ENCODE results near the gene CCM2L.

The CCM2L gene

GRCh38 chr20:31990641-31991338 lies 19.4 kb upstream of the CCM2L start:
- no peak for TF ChIP-seq TAF1 (IDR thresholded peaks at IDR 0.05; ENCODE audit: low read depth, low read length)
- no peak for TF ChIP-seq PAX5 (IDR thresholded peaks at IDR 0.05; ENCODE audit: insufficient read depth, low read length, severe bottlenecking)
- no peak for TF ChIP-seq POLR2A (IDR thresholded peaks at IDR 0.05; ENCODE audit: low read depth, low read length)
- no peak for TF ChIP-seq SPI1 (IDR thresholded peaks at IDR 0.05; ENCODE audit: low read depth, low read length)
- no peak for TF ChIP-seq POLR2AphosphoS5 (IDR thresholded peaks at IDR 0.05; ENCODE audit: low read depth, low read length)
- TF ChIP-seq POU2F2 (IDR thresholded peaks at IDR 0.05; ENCODE audit: low read depth, low read length): no peak
- FAIRE-seq (no peak), DNase-seq (ENCODE audit: insufficient read length, low spot score) (no peak)

GRCh38 chr20:31991339-31991705 lies 18.9 kb upstream of the CCM2L start:
- DNase-seq (ENCODE audit: insufficient read length, low spot score) (no peak), FAIRE-seq (no peak)
- no peak for TF ChIP-seq POU2F2 (IDR thresholded peaks at IDR 0.05; ENCODE audit: low read depth, low read length)
- TF ChIP-seq SPI1 (IDR thresholded peaks at IDR 0.05; ENCODE audit: low read depth, low read length): no peak
- TF ChIP-seq POLR2A (IDR thresholded peaks at IDR 0.05; ENCODE audit: low read depth, low read length): no peak
- no peak for TF ChIP-seq POLR2AphosphoS5 (IDR thresholded peaks at IDR 0.05; ENCODE audit: low read depth, low read length)
- no peak for TF ChIP-seq TAF1 (IDR thresholded peaks at IDR 0.05; ENCODE audit: low read depth, low read length)
- TF ChIP-seq PAX5 (IDR thresholded peaks at IDR 0.05; ENCODE audit: insufficient read depth, low read length, severe bottlenecking): no peak

GRCh38 chr20:31992086-31992485 lies 18.2 kb upstream of the CCM2L start:
- DNase-seq (ENCODE audit: insufficient read length, low spot score): no peak
- FAIRE-seq: no peak
- TF ChIP-seq POU2F2 (IDR thresholded peaks at IDR 0.05; ENCODE audit: low read depth, low read length): no peak
- TF ChIP-seq POLR2A (IDR thresholded peaks at IDR 0.05; ENCODE audit: low read depth, low read length): no peak
- TF ChIP-seq PAX5 (IDR thresholded peaks at IDR 0.05; ENCODE audit: insufficient read depth, low read length, severe bottlenecking): no peak
- TF ChIP-seq SPI1 (IDR thresholded peaks at IDR 0.05; ENCODE audit: low read depth, low read length): no peak
- TF ChIP-seq POLR2AphosphoS5 (IDR thresholded peaks at IDR 0.05; ENCODE audit: low read depth, low read length): no peak
- TF ChIP-seq TAF1 (IDR thresholded peaks at IDR 0.05; ENCODE audit: low read depth, low read length): no peak

GRCh38 chr20:31996996-31997395 lies 13.2 kb upstream of the CCM2L start:
- no peak for FAIRE-seq
- no peak for DNase-seq (ENCODE audit: insufficient read length, low spot score)

GRCh38 chr20:31998246-31998645 lies 12.0 kb upstream of the CCM2L start:
- no peak for TF ChIP-seq TAF1 (IDR thresholded peaks at IDR 0.05; ENCODE audit: low read depth, low read length)
- TF ChIP-seq POLR2A (IDR thresholded peaks at IDR 0.05; ENCODE audit: low read depth, low read length): no peak
- TF ChIP-seq SPI1 (IDR thresholded peaks at IDR 0.05; ENCODE audit: low read depth, low read length): no peak
- no peak for TF ChIP-seq POLR2AphosphoS5 (IDR thresholded peaks at IDR 0.05; ENCODE audit: low read depth, low read length)
- DNase-seq (ENCODE audit: insufficient read length, low spot score) (no peak), FAIRE-seq (no peak)

More at GRCh38 chr20:31996996-31997395, 13.2 kb upstream of the CCM2L start:
- TF ChIP-seq SPI1 (IDR thresholded peaks at IDR 0.05; ENCODE audit: low read depth, low read length) (no peak), PAX5 (IDR thresholded peaks at IDR 0.05; ENCODE audit: insufficient read depth, low read length, severe bottlenecking) (no peak), TAF1 (IDR thresholded peaks at IDR 0.05; ENCODE audit: low read depth, low read length) (no peak), POU2F2 (IDR thresholded peaks at IDR 0.05; ENCODE audit: low read depth, low read length) (no peak), POLR2AphosphoS5 (IDR thresholded peaks at IDR 0.05; ENCODE audit: low read depth, low read length) (no peak), POLR2A (IDR thresholded peaks at IDR 0.05; ENCODE audit: low read depth, low read length) (no peak)

GRCh38 chr20:32003325-32003724 lies 6.9 kb upstream of the CCM2L start:
- no peak for DNase-seq (ENCODE audit: insufficient read length, low spot score)
- TF ChIP-seq PAX5 (IDR thresholded peaks at IDR 0.05; ENCODE audit: insufficient read depth, low read length, severe bottlenecking): no peak
- TF ChIP-seq POLR2AphosphoS5 (IDR thresholded peaks at IDR 0.05; ENCODE audit: low read depth, low read length): no peak
- TF ChIP-seq POLR2A (IDR thresholded peaks at IDR 0.05; ENCODE audit: low read depth, low read length): no peak
- no peak for TF ChIP-seq POU2F2 (IDR thresholded peaks at IDR 0.05; ENCODE audit: low read depth, low read length)
- no peak for TF ChIP-seq SPI1 (IDR thresholded peaks at IDR 0.05; ENCODE audit: low read depth, low read length)
- TF ChIP-seq TAF1 (IDR thresholded peaks at IDR 0.05; ENCODE audit: low read depth, low read length): no peak
- FAIRE-seq: no peak

- DNase-seq (ENCODE audit: insufficient read length, low spot score): no peak
- FAIRE-seq: no peak
- TF ChIP-seq POLR2A (IDR thresholded peaks at IDR 0.05; ENCODE audit: low read depth, low read length) (no peak), PAX5 (IDR thresholded peaks at IDR 0.05; ENCODE audit: insufficient read depth, low read length, severe bottlenecking) (no peak), SPI1 (IDR thresholded peaks at IDR 0.05; ENCODE audit: low read depth, low read length) (no peak)
Measured at GRCh38 chr20:32004963-32005362, 5.3 kb upstream of the CCM2L start.

GRCh38 chr20:32006053-32006452 lies 4.2 kb upstream of the CCM2L start:
- TF ChIP-seq SPI1 (IDR thresholded peaks at IDR 0.05; ENCODE audit: low read depth, low read length): no peak
- no peak for TF ChIP-seq PAX5 (IDR thresholded peaks at IDR 0.05; ENCODE audit: insufficient read depth, low read length, severe bottlenecking)
- no peak for TF ChIP-seq POLR2AphosphoS5 (IDR thresholded peaks at IDR 0.05; ENCODE audit: low read depth, low read length)
- no peak for TF ChIP-seq TAF1 (IDR thresholded peaks at IDR 0.05; ENCODE audit: low read depth, low read length)
- no peak for TF ChIP-seq POU2F2 (IDR thresholded peaks at IDR 0.05; ENCODE audit: low read depth, low read length)
- no peak for TF ChIP-seq POLR2A (IDR thresholded peaks at IDR 0.05; ENCODE audit: low read depth, low read length)
- DNase-seq (ENCODE audit: insufficient read length, low spot score): no peak
- FAIRE-seq: no peak

GRCh38 chr20:32006841-32007786 lies 3.1 kb upstream of the CCM2L start:
- DNase-seq (ENCODE audit: insufficient read length, low spot score) (no peak), FAIRE-seq (no peak)
- no peak for TF ChIP-seq PAX5 (IDR thresholded peaks at IDR 0.05; ENCODE audit: insufficient read depth, low read length, severe bottlenecking)
- no peak for TF ChIP-seq TAF1 (IDR thresholded peaks at IDR 0.05; ENCODE audit: low read depth, low read length)
- TF ChIP-seq POLR2A (IDR thresholded peaks at IDR 0.05; ENCODE audit: low read depth, low read length): no peak
- no peak for TF ChIP-seq POU2F2 (IDR thresholded peaks at IDR 0.05; ENCODE audit: low read depth, low read length)
- no peak for TF ChIP-seq POLR2AphosphoS5 (IDR thresholded peaks at IDR 0.05; ENCODE audit: low read depth, low read length)
- no peak for TF ChIP-seq SPI1 (IDR thresholded peaks at IDR 0.05; ENCODE audit: low read depth, low read length)
